ENCODE data around the gene TFDP1. TPM values are rescaled to one million over a fixed set of nuclear protein-coding genes. Genes with fewer than 3 reads are reported as not detected.

The TFDP1 gene
- total and polyA plus RNA-seq, 2 of the 4 experiments (the other 2 are of a cell fraction): 59.3 to 97.0 TPM

DNA sequence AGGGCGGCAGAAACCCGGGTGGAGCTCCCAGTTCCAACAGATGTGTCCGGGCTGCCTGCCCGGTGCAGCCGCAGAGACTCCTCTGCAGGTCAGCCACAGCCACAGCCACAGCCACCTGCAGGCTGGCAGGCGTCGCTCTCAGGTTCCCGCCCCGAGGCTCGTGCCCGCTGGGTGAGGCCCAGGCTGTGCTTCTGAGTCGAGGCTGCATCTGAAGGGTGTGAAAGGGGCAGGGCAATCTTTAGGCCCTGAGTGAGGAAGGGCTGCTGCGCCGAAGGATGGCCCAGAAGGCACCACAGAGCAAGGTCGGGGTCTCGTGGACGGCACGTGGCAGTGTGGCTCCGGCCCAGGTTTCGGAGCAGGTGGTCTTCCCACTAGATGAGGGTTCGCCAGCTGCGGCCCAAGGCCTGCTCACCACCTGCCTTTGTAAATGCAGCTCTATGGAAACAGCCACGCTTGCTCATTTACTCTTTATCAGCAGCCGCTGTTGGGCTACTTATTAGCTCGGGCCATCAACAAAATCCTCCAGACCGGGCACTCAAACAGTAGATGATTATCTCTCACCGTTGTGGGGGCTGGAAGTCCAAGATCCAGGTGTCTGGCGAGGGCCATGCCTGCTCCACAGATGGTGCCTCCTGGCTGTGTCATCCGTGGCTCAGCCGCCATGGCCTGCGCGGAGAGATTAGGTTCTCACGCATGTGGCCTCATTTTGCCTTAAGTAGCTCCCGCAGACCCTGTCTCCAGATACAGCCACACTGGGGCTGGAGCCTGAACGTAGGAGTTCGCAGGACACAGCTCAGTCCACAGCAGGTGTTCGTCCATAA, 40.3 kb upstream of the TFDP1 start:
- WGBS, 2 experiments (ENCODE audit: extremely low coverage in 2 of 2, insufficient read length in 1 of 2): 95% methylated on average over 26 of the region's 37 CpGs; no CpG with 5 or more reads in 1 of the 2 experiments
- no peak overlapping the region for H3K4ac ChIP-seq (ENCODE audit: low read depth, low read length)
- no peak overlapping the region for H4K91ac ChIP-seq (ENCODE audit: insufficient read depth, low read depth, low read length)
- H4K8ac ChIP-seq (ENCODE audit: low read depth in 2 of 2, low read length in 2 of 2): no peak overlapping the region
- no peak overlapping the region for H4K5ac ChIP-seq (ENCODE audit: low read depth, low read length)
- H2AK5ac ChIP-seq (ENCODE audit: low read depth, low read length): no peak overlapping the region
- CTCF ChIA-PET: interaction anchor here (0.9 kb wide), 1 partner anchor 10 kb away, joined by 3 read pairs; no protein-coding TSS in a partner anchor
- BruUV-seq (replicated peaks): no TSS peak
- H2BK15ac ChIP-seq (ENCODE audit: low read depth, low read length): no peak overlapping the region
- no peak overlapping the region for H3K23ac ChIP-seq (ENCODE audit: low read depth, low read length)
- H2AK9ac ChIP-seq (replicated peaks; ENCODE audit: low read depth, low read length, poor library complexity): peak overlapping the region; percentile 81
- dilution Hi-C loops (cut with HindIII; ENCODE audit: low sequenced_read_pairs, unreplicated experiment) (no loop called here), in situ Hi-C loops (cut with MboI; ENCODE audit: low sequenced_read_pairs) (no loop called here), intact Hi-C loops (cut with micrococcal nuclease) (no loop called here)
- peaks cover 54% of the 10 kb centered on the region for H4K20me1 ChIP-seq (ENCODE audit: insufficient read depth, low read length)
- POLR2A ChIA-PET (ENCODE audit: unreplicated experiment): no interaction called here
- peaks cover 16% of the 10 kb centered on the region for H3K4me1 ChIP-seq (ENCODE audit: control insufficient read depth, insufficient read depth, low read length)
- H3K9ac ChIP-seq (ENCODE audit: low read depth, low read length): no peak overlapping the region
- no peak overlapping the region for H2BK120ac ChIP-seq (ENCODE audit: low read depth, low read length)
- H3K79me1 ChIP-seq (ENCODE audit: low read depth in 1 of 2, low read length in 2 of 2): peaks cover 53 to 86% of the 10 kb centered on the region in 2 experiments
- no peak overlapping the region for H3K18ac ChIP-seq (ENCODE audit: low read depth, low read length)
- no peak overlapping the region for H3K56ac ChIP-seq (ENCODE audit: extremely low read depth, insufficient read depth, low read length)
- no peak overlapping the region for H2BK5ac ChIP-seq (ENCODE audit: low read depth, low read length, poor library complexity, severe bottlenecking)
- H3K9me3 ChIP-seq (ENCODE audit: control insufficient read depth, insufficient read depth, low read length): peaks cover 7% of the 10 kb centered on the region; the same call in 1 of the 2 replicates
- no peak overlapping the region for H2BK20ac ChIP-seq (ENCODE audit: low read depth, low read length)
- H3K14ac ChIP-seq (replicated peaks; ENCODE audit: low read depth, low read length): no peak overlapping the region
- DNase-seq (no peak), ATAC-seq (ENCODE audit: low read depth) (no peak)
- no peaks in the 10 kb centered on the region for H3K27me3 ChIP-seq (ENCODE audit: control insufficient read depth, insufficient read depth, low read length)
- H3K9me1 ChIP-seq (ENCODE audit: insufficient read depth, low read length): peaks cover 7% of the 10 kb centered on the region; the same call in 1 of the 2 replicates
- no peak overlapping the region for H3K4me3 ChIP-seq (ENCODE audit: insufficient read depth, low read depth, low read length)
- H3K4me2 ChIP-seq (ENCODE audit: low read depth, low read length): no peak overlapping the region
- no peak overlapping the region for H3K27ac ChIP-seq (ENCODE audit: insufficient read depth, low read length)
- peaks cover 50% of the 10 kb centered on the region for H3K36me3 ChIP-seq (ENCODE audit: control insufficient read depth, insufficient read depth, low read length)
- H2AFZ ChIP-seq (replicated peaks; ENCODE audit: low read length, poor library complexity): no peak overlapping the region
- no peak for TF ChIP-seq MAFK (IDR thresholded peaks at IDR 0.05; ENCODE audit: low read depth, low read length)
- no peak for TF ChIP-seq RFX5 (IDR thresholded peaks at IDR 0.05; ENCODE audit: low read depth, low read length)
- no peak for TF ChIP-seq FOS (IDR thresholded peaks at IDR 0.05; ENCODE audit: low read depth, low read length)
- no peak for TF ChIP-seq BHLHE40 (IDR thresholded peaks at IDR 0.05; ENCODE audit: low read depth, low read length)
- TF ChIP-seq, protein P1, sequence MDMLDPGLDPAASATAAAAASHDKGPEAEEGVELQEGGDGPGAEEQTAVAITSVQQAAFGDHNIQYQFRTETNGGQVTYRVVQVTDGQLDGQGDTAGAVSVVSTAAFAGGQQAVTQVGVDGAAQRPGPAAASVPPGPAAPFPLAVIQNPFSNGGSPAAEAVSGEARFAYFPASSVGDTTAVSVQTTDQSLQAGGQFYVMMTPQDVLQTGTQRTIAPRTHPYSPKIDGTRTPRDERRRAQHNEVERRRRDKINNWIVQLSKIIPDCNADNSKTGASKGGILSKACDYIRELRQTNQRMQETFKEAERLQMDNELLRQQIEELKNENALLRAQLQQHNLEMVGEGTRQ (IDR thresholded peaks at IDR 0.05; ENCODE audit: low read depth, low read length): no peak
- TF ChIP-seq, protein P2, sequence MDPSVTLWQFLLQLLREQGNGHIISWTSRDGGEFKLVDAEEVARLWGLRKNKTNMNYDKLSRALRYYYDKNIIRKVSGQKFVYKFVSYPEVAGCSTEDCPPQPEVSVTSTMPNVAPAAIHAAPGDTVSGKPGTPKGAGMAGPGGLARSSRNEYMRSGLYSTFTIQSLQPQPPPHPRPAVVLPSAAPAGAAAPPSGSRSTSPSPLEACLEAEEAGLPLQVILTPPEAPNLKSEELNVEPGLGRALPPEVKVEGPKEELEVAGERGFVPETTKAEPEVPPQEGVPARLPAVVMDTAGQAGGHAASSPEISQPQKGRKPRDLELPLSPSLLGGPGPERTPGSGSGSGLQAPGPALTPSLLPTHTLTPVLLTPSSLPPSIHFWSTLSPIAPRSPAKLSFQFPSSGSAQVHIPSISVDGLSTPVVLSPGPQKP (IDR thresholded peaks at IDR 0.05; ENCODE audit: borderline replicate concordance, low read depth, low read length): no peak
- no peak for TF ChIP-seq MAZ (IDR thresholded peaks at IDR 0.05; ENCODE audit: borderline replicate concordance, low read depth, low read length)
- TF ChIP-seq MXI1 (IDR thresholded peaks at IDR 0.05; ENCODE audit: borderline replicate concordance, low read depth, low read length): no peak
- TF ChIP-seq, protein P3, sequence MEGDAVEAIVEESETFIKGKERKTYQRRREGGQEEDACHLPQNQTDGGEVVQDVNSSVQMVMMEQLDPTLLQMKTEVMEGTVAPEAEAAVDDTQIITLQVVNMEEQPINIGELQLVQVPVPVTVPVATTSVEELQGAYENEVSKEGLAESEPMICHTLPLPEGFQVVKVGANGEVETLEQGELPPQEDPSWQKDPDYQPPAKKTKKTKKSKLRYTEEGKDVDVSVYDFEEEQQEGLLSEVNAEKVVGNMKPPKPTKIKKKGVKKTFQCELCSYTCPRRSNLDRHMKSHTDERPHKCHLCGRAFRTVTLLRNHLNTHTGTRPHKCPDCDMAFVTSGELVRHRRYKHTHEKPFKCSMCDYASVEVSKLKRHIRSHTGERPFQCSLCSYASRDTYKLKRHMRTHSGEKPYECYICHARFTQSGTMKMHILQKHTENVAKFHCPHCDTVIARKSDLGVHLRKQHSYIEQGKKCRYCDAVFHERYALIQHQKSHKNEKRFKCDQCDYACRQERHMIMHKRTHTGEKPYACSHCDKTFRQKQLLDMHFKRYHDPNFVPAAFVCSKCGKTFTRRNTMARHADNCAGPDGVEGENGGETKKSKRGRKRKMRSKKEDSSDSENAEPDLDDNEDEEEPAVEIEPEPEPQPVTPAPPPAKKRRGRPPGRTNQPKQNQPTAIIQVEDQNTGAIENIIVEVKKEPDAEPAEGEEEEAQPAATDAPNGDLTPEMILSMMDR (conservative IDR thresholded peaks at IDR 0.05; ENCODE audit: low read depth, low read length): no peak
- TF ChIP-seq RCOR1 (IDR thresholded peaks at IDR 0.05; ENCODE audit: insufficient replicate concordance, low read length): no peak
- TF ChIP-seq RAD21 (IDR thresholded peaks at IDR 0.05; ENCODE audit: low read length): no peak
- no peak for TF ChIP-seq POLR2A (IDR thresholded peaks at IDR 0.05; ENCODE audit: low read depth, low read length)
- TF ChIP-seq CHD1 (IDR thresholded peaks at IDR 0.05; ENCODE audit: low read depth, low read length): no peak
- TF ChIP-seq CEBPB (IDR thresholded peaks at IDR 0.05; ENCODE audit: low read depth, low read length): no peak
- no peak for TF ChIP-seq NFE2L2 (IDR thresholded peaks at IDR 0.05; ENCODE audit: low read depth, low read length)
